GM06990 (cell line): ENCODE results near the gene TRMT6.

Experiments
- DNase-seq: peaks from one replicate; pipeline ENCODE4 v3.0.0-alpha.2; 2011; ENCODE audit not compliant: insufficient read length; ENCODE audit errors: extremely low read depth
- H3K27me3 ChIP-seq: replicated peaks from 2 replicates; pipeline ENCODE4 v1.6.0; 2011; ENCODE audit warnings: low read length; ENCODE audit not compliant: control insufficient read depth, insufficient read depth
- H3K36me3 ChIP-seq: 2 replicates; pipeline ENCODE4 v1.5.1; 2011; ENCODE audit warnings: low read length; ENCODE audit not compliant: control insufficient read depth, insufficient read depth
- H3K4me3 ChIP-seq: replicated peaks from 2 replicates; pipeline ENCODE4 v1.5.1; 2011; ENCODE audit warnings: low read depth, mild to moderate bottlenecking, control low read depth, low read length
- CTCF ChIP-seq: IDR thresholded peaks from 2 replicates; pipeline ENCODE4 v1.5.1; 2011; ENCODE audit warnings: low read length, control low read depth, mild to moderate bottlenecking, inconsistent platforms; ENCODE audit not compliant: insufficient read depth, poor library complexity, severe bottlenecking

Gene TRMT6

DNA sequence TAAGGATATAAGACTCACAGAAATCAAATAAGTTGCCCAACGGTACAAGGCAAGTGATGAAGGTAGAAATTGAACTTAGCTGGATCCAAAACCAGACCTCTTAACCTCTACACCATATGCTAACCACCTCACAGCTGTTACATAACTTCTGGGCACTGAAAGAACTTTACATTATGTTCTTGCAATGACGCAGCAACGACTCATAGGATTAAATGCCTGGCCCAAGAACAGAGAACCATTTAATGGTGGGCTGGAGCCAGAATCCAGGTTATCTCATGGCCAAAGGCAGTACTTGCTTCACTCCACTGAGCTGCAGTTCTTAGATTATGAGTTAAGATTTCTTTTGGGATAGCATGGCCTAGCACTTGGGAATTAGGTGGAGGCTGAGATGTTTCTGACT is 4.4 kb downstream of the TRMT6 start:
- Histone ChIP-seq H3K36me3 (peaks cover 14% of the 10 kb centered on the region), H3K4me3 (no peak overlapping the region), H3K27me3 (no peaks in the 10 kb centered on the region)
- DNase-seq: no peak
- TF ChIP-seq CTCF: no peak

DNA sequence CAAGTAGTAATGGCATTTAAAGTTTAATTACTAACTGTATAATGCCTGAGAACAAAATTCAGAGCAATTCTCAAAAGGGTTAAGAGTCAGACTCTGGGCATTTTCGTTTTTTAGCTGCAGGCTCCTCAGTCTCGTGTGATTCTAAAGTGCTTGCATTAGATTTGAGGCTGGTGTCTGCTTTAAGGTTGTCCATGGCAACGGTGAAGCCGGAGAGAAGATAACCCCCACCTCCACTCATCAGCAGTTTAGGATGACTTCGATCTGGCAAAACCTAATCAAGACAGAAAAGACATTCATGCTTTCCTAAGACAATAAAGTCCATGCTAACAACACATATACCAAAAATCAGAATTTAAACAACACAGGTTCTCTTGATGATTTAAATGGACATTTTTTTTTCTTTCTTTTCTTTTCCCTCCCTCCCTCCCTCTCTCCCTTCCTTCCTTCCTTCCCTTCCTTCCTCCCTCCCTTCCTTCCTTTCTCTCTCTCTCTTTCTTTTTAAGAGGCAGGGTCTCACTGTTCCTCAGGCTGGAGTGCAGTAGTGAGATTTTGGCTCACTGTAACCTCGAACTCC is 11.8 kb downstream of the TRMT6 start:
- no peak for TF ChIP-seq CTCF
- H3K4me3 ChIP-seq: no peak overlapping the region
- no peak for DNase-seq
- H3K27me3 ChIP-seq: no peaks in the 10 kb centered on the region
- peaks cover 16% of the 10 kb centered on the region for H3K36me3 ChIP-seq

DNA sequence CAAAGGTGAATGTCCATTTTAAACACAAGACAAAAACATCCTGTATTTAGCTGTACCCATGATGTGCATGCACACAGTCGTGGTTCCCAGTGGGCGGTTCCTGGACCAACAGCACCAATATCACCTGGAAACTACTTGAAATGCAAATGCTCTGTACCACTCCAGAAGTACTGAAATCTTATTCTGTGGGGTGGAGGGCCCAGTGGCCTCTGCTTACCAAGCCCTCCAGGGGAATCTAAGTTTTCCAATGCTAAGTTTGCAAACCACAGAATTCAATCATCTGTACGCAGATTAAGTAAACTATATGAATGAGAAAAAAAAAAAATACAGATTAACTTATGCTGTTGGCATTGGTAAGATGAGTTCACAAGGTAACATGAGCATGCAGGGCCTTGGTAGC is 14.1 kb downstream of the TRMT6 start:
- peaks cover 11% of the 10 kb centered on the region for H3K36me3 ChIP-seq
- no peak for DNase-seq
- TF ChIP-seq CTCF: no peak
- H3K4me3 ChIP-seq: no peak overlapping the region
- H3K27me3 ChIP-seq: no peaks in the 10 kb centered on the region

- H3K4me3 ChIP-seq: no peak overlapping the region
- H3K27me3 ChIP-seq: no peaks in the 10 kb centered on the region
- TF ChIP-seq CTCF: no peak
- DNase-seq: no peak
- H3K36me3 ChIP-seq: peaks cover 9% of the 10 kb centered on the region
These were observed 14.9 kb downstream of the TRMT6 start for GRCh38 chr20:5935384-5935783.

GRCh38 chr20:5933802-5934436 is 16.4 kb downstream of the TRMT6 start:
- TF ChIP-seq CTCF: peak; percentile 39
- no peak for DNase-seq
- Histone ChIP-seq H3K4me3 (no peak overlapping the region), H3K36me3 (peaks cover 2% of the 10 kb centered on the region), H3K27me3 (peaks cover 1% of the 10 kb centered on the region; the same call in 1 of the 2 replicates)
